HUES64 (cell line): ENCODE measurements around the gene RBMS3.

Experiments used
- H3K27ac ChIP-seq: 2 replicates; pipeline ENCODE4 v1.7.0; 2013; ENCODE audit warnings: low read depth, low read length, inconsistent platforms
- H3K27me3 ChIP-seq: 2 replicates; pipeline ENCODE4 v1.6.1; 2013; ENCODE audit warnings: mild to moderate bottlenecking, low read length; ENCODE audit not compliant: insufficient read depth
- H3K36me3 ChIP-seq: 2 replicates; pipeline ENCODE4 v1.6.1; 2013; ENCODE audit warnings: mild to moderate bottlenecking, low read length; ENCODE audit not compliant: insufficient read depth
- H3K4me1 ChIP-seq: 2 replicates; pipeline ENCODE4 v1.6.1; 2013; ENCODE audit warnings: mild to moderate bottlenecking, low read length, moderate library complexity; ENCODE audit not compliant: insufficient read depth
- H3K4me3 ChIP-seq: 2 replicates; pipeline ENCODE4 v1.5.1; 2013; ENCODE audit warnings: mild to moderate bottlenecking, low read length, moderate library complexity
- H3K9ac ChIP-seq: 2 replicates; pipeline ENCODE4 v1.6.1; 2013; ENCODE audit warnings: mild to moderate bottlenecking, low read depth, low read length
- H3K9me3 ChIP-seq: 2 replicates; pipeline ENCODE4 v1.6.1; 2013; ENCODE audit warnings: low read depth, low read length; ENCODE audit not compliant: insufficient read depth
- WGBS: fragments of 150-250, 120-280 bp; methylation state at CpG from one replicate; pipeline ENCODE4 v1.1.7; 2013; ENCODE audit warnings: missing lambda C conversion rate; 5-methylcytosine and 5-hydroxymethylcytosine counted together

RBMS3 gene

GRCh38 chr3:29331035-29331434 lies 50.2 kb downstream of the RBMS3 start:
- WGBS: 89% methylated on average over 4 of the region's 4 CpGs
- no peaks in the 10 kb centered on the region for H3K27me3 ChIP-seq
- H3K9me3 ChIP-seq: no peaks in the 10 kb centered on the region
- H3K27ac ChIP-seq: no peak overlapping the region
- H3K4me3 ChIP-seq: no peak overlapping the region
- H3K9ac ChIP-seq: no peak overlapping the region
- H3K4me1 ChIP-seq: peaks cover 20% of the 10 kb centered on the region
- no peaks in the 10 kb centered on the region for H3K36me3 ChIP-seq

DNA sequence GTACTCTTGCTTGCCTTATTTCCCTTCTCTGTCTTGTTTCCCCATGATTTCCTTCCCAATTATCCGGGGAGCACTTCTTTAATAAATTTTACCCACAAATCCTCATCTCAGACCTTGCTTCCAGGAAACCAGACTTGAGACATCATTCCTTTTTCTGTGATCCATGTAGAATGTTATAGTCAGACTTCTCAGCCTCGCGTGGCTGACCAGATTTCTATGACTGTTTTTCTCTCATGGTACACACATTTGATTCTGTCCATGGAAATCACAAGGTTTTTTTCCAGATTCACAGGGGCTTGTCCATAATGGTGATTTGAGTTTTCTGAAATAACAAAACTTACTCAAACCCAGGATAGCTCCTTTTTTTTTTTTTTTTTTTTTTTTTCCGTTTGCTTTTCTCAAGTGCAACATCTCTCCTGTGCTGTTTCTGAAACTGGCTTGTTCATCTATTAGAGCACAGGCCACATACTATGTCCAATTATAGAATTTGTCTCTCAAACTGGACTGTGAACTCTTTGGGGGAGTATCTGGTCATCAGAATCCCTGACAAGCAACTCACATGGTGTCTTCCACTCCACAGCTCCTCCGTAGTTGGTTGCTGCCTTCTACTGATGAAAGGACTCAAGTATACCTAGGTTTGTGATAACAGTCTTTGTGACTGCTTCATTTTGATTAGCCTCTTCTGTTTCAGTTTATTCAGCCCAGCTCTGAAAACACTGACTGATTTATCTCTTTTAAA lies 50.8 kb downstream of the RBMS3 start:
- peaks cover 21% of the 10 kb centered on the region for H3K4me1 ChIP-seq

GRCh38 chr3:29332195-29332637 lies 51.3 kb downstream of the RBMS3 start:
- peaks cover 21% of the 10 kb centered on the region for H3K4me1 ChIP-seq
- H3K9ac ChIP-seq: no peak overlapping the region
- no peak overlapping the region for H3K27ac ChIP-seq
- WGBS: 93% methylated on average over 2 of the region's 2 CpGs
- H3K9me3 ChIP-seq: no peaks in the 10 kb centered on the region
- H3K27me3 ChIP-seq: no peaks in the 10 kb centered on the region
- no peak overlapping the region for H3K4me3 ChIP-seq
- no peaks in the 10 kb centered on the region for H3K36me3 ChIP-seq

More for the DNA sequence above, 50.8 kb downstream of the RBMS3 start:
- Histone ChIP-seq H3K27me3 (no peaks in the 10 kb centered on the region), H3K4me3 (no peak overlapping the region), H3K9me3 (no peaks in the 10 kb centered on the region), H3K27ac (no peak overlapping the region), H3K9ac (no peak overlapping the region), H3K36me3 (no peaks in the 10 kb centered on the region)
- 98% methylated on average over 4 of the region's 5 CpGs for WGBS

- no peaks in the 10 kb centered on the region for H3K27me3 ChIP-seq
- peaks cover 13% of the 10 kb centered on the region for H3K4me1 ChIP-seq
- H3K4me3 ChIP-seq: no peak overlapping the region
- 91% methylated on average over 3 of the region's 3 CpGs for WGBS
- H3K36me3 ChIP-seq: no peaks in the 10 kb centered on the region
- H3K9ac ChIP-seq: no peak overlapping the region
- H3K9me3 ChIP-seq: no peaks in the 10 kb centered on the region
- H3K27ac ChIP-seq: no peak overlapping the region
Measured at GRCh38 chr3:29333576-29333975, 52.7 kb downstream of the RBMS3 start.

GRCh38 chr3:29334706-29335105 lies 53.8 kb downstream of the RBMS3 start:
- no peak overlapping the region for H3K4me3 ChIP-seq
- H3K4me1 ChIP-seq: peaks cover 19% of the 10 kb centered on the region
- no peaks in the 10 kb centered on the region for H3K27me3 ChIP-seq
- H3K9me3 ChIP-seq: no peaks in the 10 kb centered on the region
- 88% methylated on average over 3 of the region's 3 CpGs for WGBS
- H3K36me3 ChIP-seq: no peaks in the 10 kb centered on the region
- H3K9ac ChIP-seq: no peak overlapping the region
- no peak overlapping the region for H3K27ac ChIP-seq

- H3K27me3 ChIP-seq: no peaks in the 10 kb centered on the region
- peaks cover 19% of the 10 kb centered on the region for H3K4me1 ChIP-seq
- no peaks in the 10 kb centered on the region for H3K36me3 ChIP-seq
- no peaks in the 10 kb centered on the region for H3K9me3 ChIP-seq
- no peak overlapping the region for H3K4me3 ChIP-seq
- H3K9ac ChIP-seq: no peak overlapping the region
- WGBS: 49% methylated on average over 6 of the region's 6 CpGs
- no peak overlapping the region for H3K27ac ChIP-seq
Measured at GRCh38 chr3:29335438-29335837, 54.6 kb downstream of the RBMS3 start.

DNA sequence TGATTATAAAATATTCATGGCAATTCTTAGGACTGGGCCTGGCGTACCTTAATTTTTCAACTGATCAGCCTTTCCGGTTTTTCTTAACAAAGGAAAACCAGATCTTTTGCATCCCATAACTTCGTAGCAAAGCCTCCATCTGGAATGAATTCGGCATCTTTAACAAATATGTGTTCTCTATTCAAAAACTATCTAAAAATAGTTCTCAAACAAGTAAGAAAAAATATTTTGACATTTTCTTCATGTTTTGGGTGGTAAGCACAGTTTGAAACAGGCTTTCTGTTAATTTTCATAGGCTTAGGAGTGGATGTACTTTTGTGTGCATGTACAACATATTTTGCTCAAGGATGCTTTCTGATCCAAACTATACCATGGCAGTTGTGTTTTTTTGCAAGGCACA lies 55.1 kb downstream of the RBMS3 start:
- Histone ChIP-seq H3K4me3 (no peak overlapping the region), H3K9ac (peak overlapping the region; percentile 30; the same call in 1 of the 2 replicates)
- 95% methylated on average over 4 of the region's 4 CpGs for WGBS

DNA sequence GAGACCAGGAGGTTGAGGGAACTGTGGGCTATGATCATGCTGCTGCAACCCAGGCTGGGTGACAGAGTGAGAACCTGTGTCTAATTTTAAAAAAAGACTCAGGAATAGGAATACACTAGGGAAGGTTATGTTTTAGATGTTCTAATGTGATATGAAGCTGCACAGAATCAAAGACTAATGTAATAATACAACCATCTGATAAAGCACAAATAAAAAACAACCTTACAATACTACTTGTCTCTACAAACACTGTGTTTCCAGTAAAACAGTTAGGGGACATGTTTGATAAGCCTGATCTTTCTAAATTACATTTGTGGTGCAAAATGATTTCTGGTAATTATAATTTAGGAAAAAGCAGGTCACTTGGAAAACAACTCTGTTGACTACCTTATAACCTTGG lies 56.7 kb downstream of the RBMS3 start:
- peaks cover 19% of the 10 kb centered on the region for H3K4me1 ChIP-seq

More for the DNA sequence above, 55.1 kb downstream of the RBMS3 start:
- Histone ChIP-seq H3K4me1 (peaks cover 19% of the 10 kb centered on the region), H3K27ac (no peak overlapping the region), H3K27me3 (no peaks in the 10 kb centered on the region), H3K36me3 (no peaks in the 10 kb centered on the region), H3K9me3 (no peaks in the 10 kb centered on the region)

DNA sequence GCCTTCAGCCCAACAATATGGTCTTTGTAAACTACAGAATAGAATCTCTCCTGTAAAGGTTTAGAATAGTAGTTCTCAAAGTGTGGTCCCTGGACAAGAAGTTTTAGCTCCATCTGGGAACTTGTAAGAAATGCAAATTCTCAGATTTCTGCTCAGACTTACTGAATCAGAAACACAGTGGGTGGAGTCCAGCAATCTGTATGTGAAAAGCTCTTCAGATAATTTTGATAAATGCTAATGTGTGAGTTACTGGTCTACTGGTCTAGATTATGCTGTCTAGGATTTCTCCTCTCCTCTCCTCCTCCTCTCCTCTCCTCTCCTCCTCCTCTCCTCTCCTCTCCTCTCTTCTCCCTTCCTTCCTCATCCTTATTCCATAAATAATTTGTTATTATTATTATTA lies 57.5 kb downstream of the RBMS3 start:
- H3K4me3 ChIP-seq: no peak overlapping the region
- H3K27ac ChIP-seq: no peak overlapping the region
- H3K9me3 ChIP-seq: no peaks in the 10 kb centered on the region
- H3K9ac ChIP-seq: no peak overlapping the region
- H3K36me3 ChIP-seq: no peaks in the 10 kb centered on the region
- H3K27me3 ChIP-seq: no peaks in the 10 kb centered on the region
- H3K4me1 ChIP-seq: peaks cover 19% of the 10 kb centered on the region

More for the DNA sequence above, 56.7 kb downstream of the RBMS3 start:
- Histone ChIP-seq H3K9me3 (no peaks in the 10 kb centered on the region), H3K27me3 (no peaks in the 10 kb centered on the region), H3K9ac (no peak overlapping the region), H3K27ac (no peak overlapping the region), H3K36me3 (no peaks in the 10 kb centered on the region), H3K4me3 (no peak overlapping the region)

DNA sequence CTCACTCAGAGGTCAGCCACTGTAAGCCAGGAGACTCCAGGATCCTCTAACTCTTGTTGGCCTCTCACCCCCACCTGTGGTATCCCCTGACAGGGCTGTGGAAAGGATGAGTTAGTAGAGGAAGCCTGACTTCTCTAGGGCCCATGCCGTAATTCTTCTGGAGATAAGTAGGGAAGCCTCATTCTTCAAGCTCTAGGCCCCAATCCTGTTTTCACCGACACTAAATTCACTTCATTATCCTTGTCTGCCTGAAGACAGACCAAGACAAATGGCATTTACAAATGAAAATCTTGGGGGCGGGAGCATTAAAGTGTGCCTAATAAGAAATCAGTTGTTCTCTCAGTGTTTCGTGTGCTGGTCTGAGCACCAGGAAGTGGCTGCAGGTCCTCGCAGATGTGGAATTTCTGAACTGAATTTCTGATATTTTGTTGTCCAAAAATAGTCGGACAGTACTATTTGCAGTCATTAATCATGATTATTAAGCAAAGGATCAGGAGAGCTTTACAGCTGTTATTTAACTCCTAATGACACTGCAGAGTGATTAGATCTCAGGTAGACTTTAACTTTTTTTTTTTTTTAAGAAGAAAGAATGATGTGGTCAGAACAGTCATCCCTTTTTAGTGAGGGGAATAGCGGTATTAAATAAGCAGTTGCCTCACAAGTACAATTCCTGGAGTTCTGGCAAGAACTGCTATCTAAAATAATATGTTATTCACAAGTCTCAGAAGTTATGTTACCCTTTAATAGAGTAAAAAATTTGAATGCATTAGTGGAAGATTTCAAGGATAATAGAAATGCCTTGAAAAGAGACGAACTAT lies 58.4 kb downstream of the RBMS3 start:
- WGBS: 88% methylated on average over 8 of the region's 8 CpGs
- no peak overlapping the region for H3K4me3 ChIP-seq

DNA sequence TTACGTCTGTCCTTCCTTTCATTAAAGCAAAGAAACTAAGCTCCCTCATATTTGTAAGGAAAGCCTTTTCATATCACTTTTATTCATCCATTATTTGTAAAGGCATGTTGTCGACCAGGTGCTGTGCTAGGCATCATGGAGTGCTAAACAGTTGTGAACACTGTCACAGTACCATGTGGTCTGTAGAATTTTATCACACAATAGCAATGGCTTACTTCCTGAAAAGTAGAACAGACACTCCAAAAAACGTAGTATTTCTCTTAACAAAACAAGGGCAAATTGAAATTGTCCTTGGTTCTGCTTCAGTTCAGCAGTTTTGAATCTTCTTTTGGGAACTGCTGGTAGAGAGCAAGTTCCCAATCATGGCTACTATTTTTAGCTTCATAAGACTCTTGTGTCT lies 63.3 kb downstream of the RBMS3 start:
- Histone ChIP-seq H3K9ac (no peak overlapping the region), H3K27ac (no peak overlapping the region; the same call in 1 of the 2 replicates), H3K4me3 (no peak overlapping the region), H3K9me3 (no peaks in the 10 kb centered on the region), H3K4me1 (peaks cover 49% of the 10 kb centered on the region), H3K36me3 (no peaks in the 10 kb centered on the region), H3K27me3 (no peaks in the 10 kb centered on the region)
- 98% methylated on average over 3 of the region's 3 CpGs for WGBS

More for the DNA sequence above, 58.4 kb downstream of the RBMS3 start:
- Histone ChIP-seq H3K27me3 (no peaks in the 10 kb centered on the region), H3K9me3 (no peaks in the 10 kb centered on the region), H3K9ac (no peak overlapping the region), H3K4me1 (peaks cover 19% of the 10 kb centered on the region), H3K27ac (no peak overlapping the region), H3K36me3 (no peaks in the 10 kb centered on the region)
